HG02840 (cell line): ENCODE measurements around the gene ARRB1.
"Not testable (repeated sequence)": the region's sequence is repeated elsewhere in the genome, so short reads cannot be mapped to it uniquely, and the experiment has no call there.

Source experiments
- ATAC-seq: cut with Tn5 transposase; IDR thresholded peaks from one replicate; pipeline ENCODE4 v1.9.1; 2021; ENCODE audit warnings: mild to moderate bottlenecking, moderate library complexity, moderate number of reproducible peaks; ENCODE audit not compliant: unreplicated experiment, low FRiP score

ARRB1 gene

DNA sequence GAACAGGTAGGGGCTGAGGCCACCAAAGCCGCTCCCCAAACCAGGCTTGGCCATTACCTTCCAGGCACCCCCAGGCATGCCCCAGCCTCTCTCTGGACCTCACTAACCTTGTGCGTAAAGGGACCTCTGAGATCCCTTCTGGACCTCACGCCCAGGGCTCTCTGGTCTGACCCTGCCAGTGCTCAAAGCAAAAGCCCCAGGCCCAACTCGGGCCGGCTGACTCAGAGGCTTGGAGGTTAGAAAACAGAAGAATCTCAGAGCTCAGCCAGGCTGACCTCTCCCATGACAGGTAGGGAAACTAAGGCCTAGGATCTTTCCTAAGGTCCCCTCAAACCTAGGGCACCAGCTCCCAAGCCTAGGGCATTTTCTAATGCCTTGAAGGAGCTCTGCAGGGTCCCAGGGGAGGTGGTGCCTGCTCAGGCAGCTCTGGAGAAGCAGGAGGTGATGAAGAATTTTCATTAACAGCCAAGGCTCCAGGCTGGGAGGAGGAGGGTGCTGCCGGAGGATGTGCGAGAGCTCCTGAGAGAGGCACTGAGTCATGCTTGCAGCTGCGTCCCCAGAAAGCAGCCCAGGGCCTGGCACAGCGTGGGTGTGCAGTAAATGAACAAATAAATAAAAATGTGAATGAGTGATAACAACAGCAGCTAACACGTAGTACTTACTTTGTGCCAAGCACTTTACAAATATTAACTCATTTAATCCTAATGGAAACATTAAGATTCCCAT is 25.6 kb downstream of the ARRB1 start:
- no peak for ATAC-seq

DNA sequence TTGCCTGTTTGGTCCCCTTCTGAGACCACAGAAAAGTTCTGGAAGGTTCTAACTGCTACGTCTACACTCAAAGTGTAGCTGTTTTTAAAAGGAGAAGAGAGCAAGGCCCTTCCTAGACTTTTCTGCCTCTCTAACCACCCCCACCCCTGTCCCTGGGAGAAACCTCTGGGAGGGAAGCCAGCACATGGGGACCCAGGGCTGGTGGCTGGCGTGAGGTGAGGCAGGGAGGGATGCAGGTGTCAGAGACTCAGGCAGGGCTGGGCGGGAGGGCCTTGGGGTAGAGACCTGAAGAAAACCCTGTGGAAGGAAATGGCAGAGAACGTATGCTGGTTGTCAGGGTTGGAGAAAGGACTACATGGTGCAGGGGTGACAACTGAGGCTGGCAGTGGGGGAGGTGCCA is 26.7 kb downstream of the ARRB1 start:
- ATAC-seq, result no peak

DNA sequence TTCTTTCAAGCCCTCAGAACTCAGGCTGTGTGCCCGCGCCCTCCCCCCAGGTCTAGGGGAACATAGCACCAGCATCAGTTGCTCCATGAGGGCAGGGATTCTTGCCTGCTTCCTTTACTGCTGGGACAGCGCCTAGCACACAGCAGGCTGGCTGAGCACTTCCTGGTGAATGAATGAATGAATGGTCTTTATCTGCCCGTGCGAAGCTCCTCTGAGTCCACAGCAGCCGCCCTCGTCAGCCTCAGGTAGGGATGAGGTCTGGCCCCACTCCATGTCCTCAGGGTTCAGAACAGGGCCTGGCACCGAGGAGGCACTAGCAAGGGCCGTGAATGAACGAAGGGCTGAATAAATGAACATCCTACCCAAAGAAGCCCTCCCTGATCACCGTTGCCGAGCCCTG is 27.3 kb downstream of the ARRB1 start:
- no peak for ATAC-seq

DNA sequence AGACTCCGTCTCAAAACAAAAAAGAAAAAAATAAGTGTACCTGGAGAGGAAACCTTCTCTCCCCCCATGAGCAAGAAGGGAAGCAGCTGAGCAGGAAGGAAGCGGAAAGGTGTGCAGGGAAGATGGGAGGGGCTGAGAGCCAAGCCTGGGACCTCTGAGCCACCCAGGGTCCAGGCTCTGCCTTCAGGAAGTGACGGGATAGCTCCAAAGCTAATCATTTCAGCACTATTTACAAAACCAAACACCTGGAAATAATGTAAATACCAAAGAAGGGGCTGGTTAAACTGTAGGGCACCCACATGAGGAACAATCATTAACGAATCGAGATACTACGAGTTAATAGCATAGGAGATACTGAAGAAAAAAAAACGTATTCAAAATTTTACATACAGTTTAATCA is 27.9 kb downstream of the ARRB1 start:
- ATAC-seq, result no peak

DNA sequence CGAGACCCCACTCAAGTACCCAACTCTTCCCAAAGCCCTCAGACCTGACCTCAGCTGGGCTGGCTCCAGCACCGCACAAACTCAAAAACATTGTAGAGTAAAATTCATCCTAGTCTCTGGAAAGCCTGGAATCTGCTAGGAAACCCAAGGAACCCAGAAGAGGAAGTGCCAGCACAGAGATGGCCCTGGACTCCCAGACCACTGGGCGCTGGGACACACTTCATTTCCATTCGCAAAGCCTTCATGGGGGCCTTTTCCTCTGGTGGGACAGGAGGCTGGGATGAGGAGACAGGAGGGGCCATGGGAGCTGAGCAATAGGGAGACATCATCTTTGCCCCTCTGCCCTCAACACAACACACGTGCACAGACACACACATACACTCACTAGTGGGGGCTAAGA is 30.8 kb downstream of the ARRB1 start:
- ATAC-seq, result no peak

DNA sequence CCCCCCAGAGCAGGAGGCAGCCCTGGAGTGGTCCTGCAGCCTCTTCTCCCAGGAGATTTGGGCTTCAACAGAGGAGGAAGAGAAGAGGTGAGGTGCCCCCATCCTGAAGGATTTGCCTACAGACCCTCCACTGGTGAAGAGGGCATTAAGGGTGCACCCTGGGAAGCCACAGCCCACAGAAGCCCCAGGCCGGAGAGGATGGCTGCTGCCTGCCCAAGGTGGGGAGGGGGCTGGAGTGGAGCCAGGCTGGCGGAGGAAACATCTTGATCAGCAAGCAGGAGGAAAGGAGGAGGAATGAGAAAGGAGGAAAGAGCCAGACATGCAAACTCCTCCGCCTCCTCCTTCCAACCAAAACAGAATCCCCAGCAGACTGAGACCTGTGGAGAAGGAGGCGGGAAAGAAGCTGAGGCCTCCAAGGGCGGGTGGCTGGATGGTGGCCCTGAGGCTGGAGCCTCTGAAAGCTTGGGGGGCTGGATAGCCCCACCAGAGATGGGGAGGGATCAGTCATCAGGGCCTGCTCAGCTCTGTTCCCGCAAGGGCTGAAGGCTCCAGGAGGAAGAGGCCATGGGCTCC is 31.3 kb downstream of the ARRB1 start:
- ATAC-seq, result no peak

DNA sequence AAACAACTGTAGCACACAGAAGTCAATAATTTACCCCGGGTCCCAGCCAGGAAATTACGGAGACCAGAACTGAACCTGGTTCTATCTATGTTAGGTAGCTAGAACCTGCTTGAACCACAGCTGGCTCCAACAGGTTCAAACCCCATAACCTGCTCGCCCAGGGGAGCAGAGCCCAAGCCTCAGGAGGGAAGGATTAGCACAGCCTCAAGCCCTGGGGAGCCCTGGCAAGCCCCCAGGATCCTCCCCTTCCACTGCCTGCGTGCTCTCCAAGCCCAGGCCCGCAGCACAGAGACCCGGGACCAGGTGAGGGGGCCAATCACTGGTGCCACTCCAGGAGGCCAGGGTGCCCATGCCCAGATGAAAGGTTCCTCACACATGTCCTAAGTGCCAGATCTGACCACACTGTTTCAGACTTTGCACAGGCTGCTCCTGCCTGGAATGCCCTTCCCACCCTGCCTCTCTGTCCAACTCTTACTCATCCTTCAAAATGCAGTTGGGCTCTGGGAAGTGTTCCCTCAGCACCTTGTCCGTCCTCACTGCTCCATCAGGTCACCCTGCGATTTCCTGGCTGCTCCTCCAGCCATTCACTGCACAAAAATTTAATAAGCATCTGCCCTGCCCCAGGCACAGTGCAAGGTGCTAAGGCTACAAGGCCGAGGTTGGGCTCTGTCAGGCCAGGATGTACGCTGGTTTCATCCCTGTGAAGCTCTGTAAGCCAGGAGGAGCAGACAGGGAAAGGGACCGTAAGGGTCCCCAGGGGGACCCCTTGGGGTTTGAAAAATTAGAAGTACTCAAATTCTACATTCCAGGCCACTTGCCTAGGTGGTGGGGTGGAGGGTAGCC is 32.2 kb downstream of the ARRB1 start:
- ATAC-seq, result no peak

DNA sequence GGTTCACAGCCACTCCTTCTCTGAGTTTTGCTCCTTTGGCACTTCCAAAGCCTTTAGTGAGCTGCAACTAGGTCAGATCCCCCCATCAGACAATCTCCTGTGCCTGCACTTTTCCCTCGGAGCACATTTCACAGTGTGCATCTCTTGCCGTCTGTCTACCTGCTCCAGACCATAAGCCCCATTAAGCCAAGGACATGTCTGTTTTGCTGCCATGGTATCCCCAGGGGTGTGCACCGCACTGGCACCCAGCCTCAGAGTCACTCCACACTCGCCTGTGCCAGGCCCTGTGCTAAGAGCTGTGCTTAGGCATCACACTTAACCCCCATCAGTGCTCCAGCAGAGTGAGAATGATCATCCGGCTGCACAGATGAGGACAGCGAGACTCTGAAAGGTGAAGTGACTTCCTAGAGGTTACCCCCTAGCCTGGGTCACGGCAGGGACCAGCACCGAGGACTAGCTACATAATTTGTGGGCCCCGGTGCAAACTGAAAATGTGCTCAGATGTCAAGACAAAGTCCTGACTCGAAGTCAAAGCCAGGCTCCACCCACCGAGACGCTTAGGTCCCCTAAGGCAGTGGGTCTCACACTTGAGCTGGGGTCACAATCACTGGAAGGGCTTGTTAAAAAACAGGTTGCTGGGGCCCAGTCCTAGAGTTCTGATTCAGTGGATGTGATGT is 33.9 kb downstream of the ARRB1 start:
- no peak for ATAC-seq

DNA sequence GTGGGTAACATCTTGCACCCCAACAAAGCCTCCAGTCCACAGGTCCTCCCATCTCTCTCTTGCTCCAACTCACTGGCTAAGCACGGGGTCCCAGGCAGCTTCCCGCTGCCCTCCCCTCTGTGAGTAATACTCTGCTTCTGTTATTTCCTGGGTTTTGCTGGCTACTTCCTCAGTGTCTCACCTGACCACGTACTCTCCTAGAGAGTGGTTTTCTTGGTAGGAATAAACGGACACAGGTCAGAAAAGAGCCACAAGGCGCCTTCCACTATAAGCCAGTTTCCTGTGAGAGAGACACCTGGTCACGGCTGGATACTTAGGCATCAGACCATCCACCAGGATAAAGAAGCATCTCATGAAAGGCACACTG is 36.0 kb downstream of the ARRB1 start:
- no peak for ATAC-seq

DNA sequence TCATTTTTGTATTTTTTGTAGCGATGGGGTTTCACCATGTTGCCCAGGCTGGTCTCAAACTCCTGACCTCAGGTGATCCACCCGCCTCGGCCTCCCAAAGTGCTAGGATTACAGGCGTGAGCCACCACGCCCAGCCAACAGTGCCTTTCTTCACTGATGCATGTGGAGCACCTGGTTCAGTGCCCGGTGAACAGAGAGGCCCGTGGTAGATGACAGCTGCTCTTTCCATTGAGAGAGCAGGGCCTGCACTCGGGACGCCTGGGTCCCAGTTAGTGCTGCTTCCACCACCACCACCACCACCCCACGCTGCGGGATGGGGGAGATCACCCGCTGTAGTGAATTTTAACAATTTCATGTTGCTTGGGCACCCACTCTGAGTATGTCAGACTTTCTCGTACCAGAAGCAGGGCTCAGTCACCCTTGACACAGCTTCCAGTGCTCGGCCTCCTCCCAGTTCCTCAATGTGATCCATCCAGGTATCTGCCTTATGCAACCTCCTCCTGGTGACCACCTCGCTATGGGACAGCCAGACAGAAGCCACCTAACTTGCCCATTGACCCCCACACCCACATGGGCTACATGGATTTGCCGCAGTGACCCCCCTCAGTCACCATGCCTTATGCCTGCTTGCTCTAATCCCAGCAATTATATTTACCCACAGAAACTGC is 36.6 kb downstream of the ARRB1 start:
- no peak for ATAC-seq

DNA sequence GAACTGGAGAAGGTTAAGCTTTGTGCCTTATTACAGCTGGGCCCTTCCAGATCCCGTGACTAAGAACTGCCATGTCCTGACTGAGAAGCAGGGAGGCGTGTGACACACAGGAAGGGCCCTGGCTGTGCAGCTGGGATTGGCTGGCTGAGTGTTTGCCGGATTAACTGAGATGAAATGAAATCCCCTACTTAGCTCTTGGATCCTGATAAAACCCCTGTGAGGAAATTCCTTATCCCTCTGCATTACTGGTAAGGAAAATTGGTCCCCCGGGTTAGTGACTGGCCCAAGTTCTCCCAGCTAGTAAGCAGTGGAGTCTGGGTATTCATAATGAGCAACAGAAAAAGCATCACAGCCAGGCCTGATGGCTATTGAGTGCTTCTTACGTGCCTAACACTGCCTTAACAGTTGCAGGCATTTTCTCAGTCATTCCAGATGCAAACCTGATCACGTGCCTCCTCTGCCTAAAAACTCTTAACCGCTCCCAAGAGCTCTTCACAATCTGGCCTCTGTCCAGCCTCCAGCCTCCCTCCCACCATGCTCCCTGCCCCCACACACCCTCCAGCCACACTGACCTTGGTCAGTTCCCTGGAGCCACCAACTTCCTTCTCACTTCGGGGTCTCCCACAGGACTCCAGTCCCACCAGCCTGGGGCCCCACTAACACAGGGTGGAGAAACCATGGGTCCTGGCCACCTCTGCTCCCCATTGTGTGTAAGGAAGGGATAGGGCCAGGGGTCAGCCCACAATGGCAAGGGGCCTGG is 37.8 kb downstream of the ARRB1 start:
- no peak for ATAC-seq

DNA sequence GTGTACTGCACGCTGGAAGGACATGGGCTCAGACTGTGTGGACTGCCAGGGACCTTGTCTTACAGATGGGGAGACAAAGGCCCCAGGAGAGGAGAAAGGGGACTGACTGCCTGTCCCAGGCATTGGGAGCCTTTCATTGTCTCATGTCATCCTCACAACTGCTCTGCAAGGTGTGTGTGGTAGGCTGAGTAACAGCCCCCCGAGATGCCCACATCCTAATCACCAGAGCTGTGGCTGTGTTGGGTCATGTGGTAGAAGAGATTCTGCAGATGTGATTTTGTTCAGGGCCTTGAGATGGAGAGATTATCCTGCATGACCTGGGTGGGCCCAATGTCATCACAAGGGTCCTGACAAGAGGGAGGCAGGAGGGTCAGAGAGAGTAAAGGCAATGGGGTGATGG is 39.1 kb downstream of the ARRB1 start:
- ATAC-seq, result no peak

DNA sequence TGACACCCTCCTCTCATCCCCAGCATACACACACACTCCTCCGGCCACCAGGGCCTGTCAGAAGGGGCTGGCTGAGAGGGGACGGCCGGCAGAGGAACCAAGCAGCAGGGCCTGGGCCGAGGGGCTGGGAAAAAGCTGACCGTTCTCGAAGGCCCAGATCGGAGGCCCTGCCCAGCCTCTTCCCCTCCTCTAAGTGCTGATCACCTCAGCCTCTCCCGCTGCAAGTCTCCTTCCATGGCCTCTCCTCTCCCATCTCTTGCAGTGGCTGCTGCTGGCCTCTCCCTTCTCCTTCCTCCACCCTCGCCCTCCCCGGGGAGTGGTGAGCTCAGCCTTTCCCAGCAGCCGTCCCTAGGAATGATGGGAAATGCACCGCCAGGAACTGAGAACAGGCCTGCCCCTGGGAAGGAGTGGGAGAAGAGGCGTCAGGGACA is 39.6 kb downstream of the ARRB1 start:
- ATAC-seq, result no peak

DNA sequence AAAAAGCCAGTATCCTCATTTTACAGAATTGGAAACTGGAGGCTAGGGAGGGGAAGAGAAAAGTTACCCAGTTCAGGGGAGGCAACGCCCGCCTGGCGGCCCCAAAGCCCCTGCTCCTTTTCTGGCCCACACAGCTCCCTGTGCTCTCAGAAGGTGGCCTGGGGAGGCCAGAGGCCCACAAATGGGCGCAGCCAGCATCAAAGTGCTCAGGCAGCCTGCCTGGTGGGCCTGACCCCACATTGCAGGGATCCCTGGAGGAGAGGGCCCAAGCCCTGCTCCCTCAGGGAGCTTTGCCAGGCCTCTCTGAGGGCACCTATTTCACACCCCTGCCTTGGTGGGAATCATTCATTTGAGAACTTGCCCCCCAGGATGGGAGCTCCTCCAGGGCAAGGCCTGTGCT is 42.5 kb downstream of the ARRB1 start:
- ATAC-seq, result no peak

DNA sequence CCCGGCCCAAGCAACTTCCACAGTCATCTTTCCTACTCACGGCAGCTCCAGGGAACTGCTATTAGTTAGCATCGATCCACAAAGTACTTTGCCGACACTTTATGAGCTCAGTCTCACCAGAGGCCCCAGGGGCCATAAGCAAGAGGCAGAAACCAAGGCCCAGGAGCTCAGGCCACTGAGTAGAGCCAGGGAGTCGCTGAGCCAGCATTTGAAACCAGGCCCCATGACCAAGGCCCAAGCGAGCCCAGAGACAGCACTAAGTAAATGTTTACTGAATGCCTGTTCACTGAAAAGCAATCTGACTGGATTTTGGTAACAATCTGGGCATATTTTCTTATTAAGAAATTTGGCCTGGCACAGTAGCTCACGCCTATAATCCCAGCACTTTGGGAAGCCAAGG is 43.3 kb downstream of the ARRB1 start:
- no peak for ATAC-seq

DNA sequence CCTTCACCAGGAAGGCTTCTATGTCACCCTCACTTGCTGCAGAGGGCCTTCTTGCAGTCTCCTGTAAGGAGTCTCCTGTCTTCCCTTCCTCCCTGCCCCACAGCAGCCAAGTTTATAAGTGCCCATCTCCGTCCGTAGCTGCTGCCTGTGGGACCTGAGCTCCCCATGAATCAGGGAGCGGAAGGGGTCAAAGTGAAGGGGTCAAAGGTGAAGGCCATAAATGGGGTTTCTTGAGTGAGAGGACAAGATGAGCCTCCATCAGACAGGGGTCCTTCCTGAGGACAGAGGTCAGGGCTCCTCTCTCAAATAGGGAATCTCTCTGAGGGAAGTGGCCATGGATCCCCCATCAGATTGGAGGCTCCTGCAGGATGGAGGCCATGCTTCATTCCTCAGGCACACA is 44.4 kb downstream of the ARRB1 start:
- ATAC-seq, result no peak

DNA sequence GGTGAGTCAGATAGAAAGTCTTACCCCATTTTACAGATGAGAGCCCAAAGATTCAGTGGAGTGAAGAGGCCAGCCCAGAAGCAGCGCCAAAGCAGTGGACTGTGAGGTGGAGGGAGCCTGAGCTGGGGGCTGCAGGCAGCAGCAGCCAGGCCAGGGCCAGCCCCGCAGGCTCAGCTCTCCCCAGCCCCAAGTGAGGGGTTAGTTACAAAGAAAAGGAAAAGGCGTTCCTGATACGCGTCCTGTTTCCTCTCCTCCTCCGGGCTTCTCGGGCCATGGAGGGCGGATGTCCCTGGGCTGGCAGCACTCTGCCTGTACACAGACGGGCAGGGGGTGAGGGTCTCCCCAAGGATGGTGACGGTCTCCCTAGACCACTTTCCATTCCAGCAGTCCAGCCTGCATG is 44.9 kb downstream of the ARRB1 start:
- ATAC-seq, result no peak

DNA sequence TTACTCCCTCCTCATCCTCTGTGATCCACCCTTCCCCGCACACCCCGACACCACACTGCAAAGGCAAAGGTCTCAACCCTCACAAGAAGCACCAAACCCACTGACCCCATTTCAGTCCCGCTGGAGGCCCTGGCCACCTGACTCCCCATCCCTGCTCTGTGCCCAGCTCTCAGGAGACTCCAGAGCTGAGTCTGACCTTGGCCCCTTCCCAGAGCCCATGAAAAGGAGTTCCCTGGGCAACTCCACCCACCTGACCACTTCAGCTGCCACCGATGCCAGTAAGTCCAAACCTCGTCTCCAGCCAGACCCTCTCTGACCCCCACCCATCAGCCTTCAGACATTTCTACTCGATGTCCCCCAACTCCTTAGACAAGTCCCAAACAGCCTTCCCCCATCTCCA is 45.5 kb downstream of the ARRB1 start:
- ATAC-seq, result no peak

DNA sequence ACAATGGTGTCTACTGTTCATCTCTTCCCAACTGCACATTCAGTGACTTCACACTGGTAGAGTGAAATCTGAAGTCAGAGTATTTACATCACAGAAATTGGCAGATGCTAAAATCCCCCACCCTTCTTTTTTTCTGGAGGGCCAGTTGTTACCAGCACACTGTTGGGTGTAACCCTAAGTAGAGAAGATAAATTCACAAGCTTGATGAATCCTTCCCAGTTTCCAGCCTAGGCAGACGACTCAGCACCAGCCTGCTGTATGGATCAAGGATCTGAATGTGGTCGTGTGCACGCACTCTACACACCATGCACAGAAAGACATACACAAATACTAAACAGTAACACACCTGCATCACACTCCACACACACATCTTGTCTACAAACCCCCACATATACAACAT is 46.0 kb downstream of the ARRB1 start:
- no peak for ATAC-seq

DNA sequence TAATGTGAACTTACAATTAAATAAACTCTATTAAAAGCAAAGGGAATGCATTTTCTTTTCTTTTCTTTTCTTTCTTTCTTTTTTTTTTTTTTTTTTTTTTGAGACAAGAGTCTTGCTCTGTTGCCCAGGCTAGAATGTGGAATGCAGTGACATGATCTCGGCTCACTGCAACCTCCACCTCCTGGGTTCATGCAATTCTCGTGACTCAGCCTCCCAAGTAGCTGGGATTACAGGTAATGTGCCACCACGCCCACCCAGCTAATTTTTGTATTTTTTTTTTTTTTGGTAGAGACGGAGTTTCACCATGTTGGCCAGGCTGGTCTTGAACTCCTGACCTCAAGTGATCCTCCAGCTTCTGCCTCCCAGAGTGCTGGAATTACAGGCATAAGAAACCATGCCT is 46.5 kb downstream of the ARRB1 start:
- not testable (repeated sequence) for ATAC-seq
